Amniotic stem cell (primary cell): Measurements from ENCODE around the gene C5orf46.
A peak's percentile ranks its signal among the peaks of the same experiment; 100 is the strongest.

Source experiments
- DNase-seq: peaks from one replicate; lab custom pipeline; 2025; lab: John Stamatoyannopoulos, UW

C5orf46 gene

GRCh38 chr5:147858565-147858964, 47.8 kb downstream of the C5orf46 start:
- DNase-seq: no peak

- peak; percentile 35 for DNase-seq
Measured at GRCh38 chr5:147857302-147858129, 48.8 kb downstream of the C5orf46 start.

GRCh38 chr5:147856801-147857200, 49.5 kb downstream of the C5orf46 start:
- DNase-seq: no peak

- no peak for DNase-seq
Measured at GRCh38 chr5:147855774-147856069, 50.6 kb downstream of the C5orf46 start.

GRCh38 chr5:147854894-147855773, 51.2 kb downstream of the C5orf46 start:
- DNase-seq: no peak

- no peak for DNase-seq
Measured at GRCh38 chr5:147854331-147854730, 52.0 kb downstream of the C5orf46 start.

GRCh38 chr5:147853372-147853987, 52.9 kb downstream of the C5orf46 start:
- DNase-seq: no peak

GRCh38 chr5:147852365-147852764, 54.0 kb downstream of the C5orf46 start:
- DNase-seq: no peak

GRCh38 chr5:147851578-147851977, 54.8 kb downstream of the C5orf46 start:
- DNase-seq: no peak

GRCh38 chr5:147849226-147849625, 57.1 kb downstream of the C5orf46 start:
- no peak for DNase-seq

- DNase-seq: no peak
Measured at GRCh38 chr5:147845618-147846017, 60.7 kb downstream of the C5orf46 start.

- no peak for DNase-seq
Measured at GRCh38 chr5:147844846-147845245, 61.5 kb downstream of the C5orf46 start.

- no peak for DNase-seq
Measured at GRCh38 chr5:147842869-147843268, 63.5 kb downstream of the C5orf46 start.
